GM23338 (cell line): ENCODE measurements around the gene AQP6. TPM values are rescaled to one million over a fixed set of nuclear protein-coding genes. Genes with fewer than 3 reads are reported as not detected.

Source experiments
- ATAC-seq: fragments of 200-7000 bp; cut with Tn5 transposase; 3 replicates; pipeline ENCODE4 v1.9.1; 2020
- DNase-seq: peaks from one replicate; pipeline ENCODE4 v3.0.0-alpha.2; 2015; ENCODE audit warnings: low spot score
- H2AFZ ChIP-seq: fragments of 200-600 bp; sonication (generic); 2 replicates; pipeline ENCODE4 v1.8.0; 2016; ENCODE audit warnings: antibody characterized with exemption, mild to moderate bottlenecking, moderate library complexity
- H3F3A ChIP-seq: fragments of 200-600 bp; sonication (generic); replicated peaks from 2 replicates; pipeline ENCODE4 v1.8.0; 2017; ENCODE audit warnings: antibody characterized with exemption, mixed run types, low read depth
- H3K27ac ChIP-seq: fragments of 200-600 bp; sonication (generic); 2 replicates; pipeline ENCODE4 v1.6.1; 2016; ENCODE audit warnings: low read depth
- H3K27me3 ChIP-seq: fragments of 200-600 bp; sonication (generic); 2 replicates; pipeline ENCODE4 v1.8.0; 2016; ENCODE audit warnings: mild to moderate bottlenecking, mixed run types, moderate library complexity; ENCODE audit not compliant: insufficient read depth
- H3K36me3 ChIP-seq: fragments of 200-600 bp; sonication (generic); 2 replicates; pipeline ENCODE4 v1.8.0; 2016; ENCODE audit warnings: mild to moderate bottlenecking; ENCODE audit not compliant: insufficient read depth
- H3K4me1 ChIP-seq: fragments of 200-600 bp; sonication (generic); 2 replicates; pipeline ENCODE4 v1.8.0; 2016; ENCODE audit warnings: mild to moderate bottlenecking, moderate library complexity; ENCODE audit not compliant: insufficient read depth
- H3K4me2 ChIP-seq: fragments of 200-600 bp; sonication (generic); 2 replicates; pipeline ENCODE4 v1.7.1; 2017; ENCODE audit warnings: mixed run types
- H3K4me3 ChIP-seq: fragments of 200-600 bp; sonication (generic); 2 replicates; pipeline ENCODE4 v1.6.1; 2016; ENCODE audit warnings: mixed run types
- H3K79me2 ChIP-seq: fragments of 200-600 bp; sonication (generic); replicated peaks from 2 replicates; pipeline ENCODE4 v1.8.0; 2017; ENCODE audit warnings: mild to moderate bottlenecking; ENCODE audit not compliant: insufficient read depth
- H3K9me2 ChIP-seq: fragments of 200-600 bp; sonication (generic); 2 replicates; pipeline ENCODE4 v1.8.0; 2017; ENCODE audit not compliant: insufficient read depth
- H4K20me1 ChIP-seq: fragments of 200-600 bp; sonication (generic); replicated peaks from 2 replicates; pipeline ENCODE4 v1.8.0; 2017; ENCODE audit warnings: mild to moderate bottlenecking; ENCODE audit not compliant: insufficient read depth
- H3K27ac Mint-ChIP-seq: 2 replicates; pipeline ENCODE4 v1.8.0; 2020; ENCODE audit warnings: inconsistent platforms, mild to moderate bottlenecking, moderate library complexity, mixed read lengths
- H3K27me3 Mint-ChIP-seq: 3 replicates; pipeline ENCODE4 v1.8.0; 2022; ENCODE audit warnings: low read depth, mild to moderate bottlenecking, moderate library complexity, mixed read lengths, inconsistent platforms; ENCODE audit not compliant: insufficient read depth, poor library complexity
- H3K36me3 Mint-ChIP-seq: 3 replicates; pipeline ENCODE4 v1.8.0; 2021; ENCODE audit warnings: low read depth, mild to moderate bottlenecking, inconsistent platforms, moderate library complexity, mixed read lengths
- H3K4me1 Mint-ChIP-seq: 3 replicates; pipeline ENCODE4 v1.8.0; 2020; ENCODE audit warnings: mild to moderate bottlenecking, inconsistent platforms, mixed read lengths
- H3K4me3 Mint-ChIP-seq: 3 replicates; pipeline ENCODE4 v1.8.0; 2021; ENCODE audit warnings: moderate library complexity, mild to moderate bottlenecking, inconsistent platforms, mixed read lengths
- H3K9me3 Mint-ChIP-seq: 3 replicates; pipeline ENCODE4 v1.8.0; 2020; ENCODE audit warnings: moderate library complexity, mild to moderate bottlenecking, inconsistent platforms, mixed read lengths
- CREB1 ChIP-seq: fragments of 250-450 bp; sonication (Bioruptor Pico); IDR thresholded peaks from 2 replicates; pipeline ENCODE4 v1.5.0; 2020; ENCODE audit warnings: low read depth, mild to moderate bottlenecking, moderate library complexity
- CTCF ChIP-seq, 2 experiments: fragments of 200-600 bp in 1 of 2; sonication (generic) in 1 of 2; conservative IDR thresholded peaks; 2 replicates each; pipeline versions ENCODE4 v1.5.1 to v1.6.1; 2016 to 2017; ENCODE audit warnings: antibody characterized with exemption in 2 of 2, low read depth in 2 of 2, mild to moderate bottlenecking in 2 of 2, moderate library complexity in 1 of 2
- ETS1 ChIP-seq: IDR thresholded peaks from 2 replicates; pipeline ENCODE4 v1.6.1; 2016; ENCODE audit warnings: antibody characterized with exemption
- EZH2 ChIP-seq: fragments of 200-600 bp; sonication (generic); IDR thresholded peaks from one replicate; pipeline ENCODE4 v1.8.0; 2017; ENCODE audit warnings: antibody characterized with exemption, mild to moderate bottlenecking, low read depth; ENCODE audit not compliant: unreplicated experiment
- EZH2phosphoT487 ChIP-seq: fragments of 200-600 bp; sonication (generic); IDR thresholded peaks from one replicate; pipeline ENCODE4 v1.8.1; 2018; ENCODE audit warnings: antibody characterized with exemption; ENCODE audit not compliant: unreplicated experiment
- JUNB ChIP-seq: IDR thresholded peaks from one replicate; pipeline ENCODE4 v1.6.1; 2016; ENCODE audit warnings: antibody characterized with exemption; ENCODE audit not compliant: unreplicated experiment
- NANOG ChIP-seq: IDR thresholded peaks from 2 replicates; pipeline ENCODE4 v1.6.1; 2016; ENCODE audit warnings: antibody characterized with exemption, borderline replicate concordance
- POLR2AphosphoS5 ChIP-seq: IDR thresholded peaks from 2 replicates; pipeline ENCODE4 v1.6.1; 2016; ENCODE audit warnings: antibody characterized with exemption, low read depth
- REST ChIP-seq: IDR thresholded peaks from one replicate; pipeline ENCODE4 v1.6.1; 2018; ENCODE audit warnings: antibody characterized with exemption; ENCODE audit not compliant: unreplicated experiment
- STAT1 ChIP-seq: IDR thresholded peaks from one replicate; pipeline ENCODE4 v1.6.1; 2016; ENCODE audit warnings: antibody characterized with exemption; ENCODE audit not compliant: unreplicated experiment
- ZNF114 ChIP-seq: fragments of 250-450 bp; sonication (Bioruptor Pico); IDR thresholded peaks from 2 replicates; pipeline ENCODE4 v1.5.0; 2020; ENCODE audit warnings: mild to moderate bottlenecking, moderate library complexity
- polyA plus RNA-seq: library from polyadenylated mRNA; unstranded; fragments of >200 nt; fragmentation: Nextera tagmentation; extraction: Ambion mirVana; gene quantifications from 2 replicates; pipeline ENCODE4 v1.2.1, GENCODE V29; 2016
- total RNA-seq: library from RNA; depleted of rRNA; stranded (reverse); fragments of >200 nt; shearing (Covaris generic); gene quantifications from 2 replicates; pipeline ENCODE4 v1.2.3, GENCODE V29; 2014

Gene AQP6
- total and polyA plus RNA-seq, 2 experiments from 2014 or later, result 0.08 TPM; not detected in 1

GRCh38 chr12:50021031-50021430, 48.3 kb downstream of the AQP6 start (continued):
- no peak for TF ChIP-seq JUNB
- no peak for TF ChIP-seq REST
- TF ChIP-seq CTCF (conservative IDR thresholded peaks at IDR 0.05; ENCODE audit: low read depth in 2 of 2), result no peak
- no peak for TF ChIP-seq NANOG
- TF ChIP-seq CREB1 (CRISPR knock-in tag), result no peak
- TF ChIP-seq EZH2, result no peak
- no peak for TF ChIP-seq POLR2AphosphoS5
- TF ChIP-seq ETS1, result no peak
- no peak for TF ChIP-seq STAT1

GRCh38 chr12:50022903-50023302, 50.2 kb downstream of the AQP6 start:
- H3K27ac ChIP-seq, result no peak overlapping the region
- no peak for ATAC-seq
- no peaks in the 10 kb centered on the region for H3K36me3 ChIP-seq
- no peak overlapping the region for H3K27ac Mint-ChIP-seq
- no peak overlapping the region for H3K4me2 ChIP-seq
- peaks cover 19% of the 10 kb centered on the region for H3K4me1 Mint-ChIP-seq
- H3K27me3 ChIP-seq, result no peaks in the 10 kb centered on the region
- no peaks in the 10 kb centered on the region for H3K9me3 Mint-ChIP-seq
- peaks cover 6% of the 10 kb centered on the region; the same call in 1 of the 2 replicates for H3K4me1 ChIP-seq
- no peak for DNase-seq
- no peaks in the 10 kb centered on the region; the same call in 2 of the 3 replicates for H3K36me3 Mint-ChIP-seq
- H3K27me3 Mint-ChIP-seq, result peaks cover 11% of the 10 kb centered on the region
- no peak overlapping the region for H2AFZ ChIP-seq
- no peak overlapping the region for H3K4me3 ChIP-seq
- H3K9me2 ChIP-seq, result no peaks in the 10 kb centered on the region
- peaks cover 6% of the 10 kb centered on the region; the same call in 1 of the 2 replicates for H4K20me1 ChIP-seq
- no peak overlapping the region for H3K4me3 Mint-ChIP-seq
- H3F3A ChIP-seq, result no peaks in the 10 kb centered on the region
- peaks cover 65% of the 10 kb centered on the region for H3K79me2 ChIP-seq
- TF ChIP-seq CTCF (conservative IDR thresholded peaks at IDR 0.05; ENCODE audit: low read depth in 2 of 2) (no peak), ZNF114 (no peak), CREB1 (CRISPR knock-in tag) (no peak), EZH2phosphoT487 (no peak), STAT1 (no peak), EZH2 (no peak)
